ENCODE data around the gene PNPLA7.

GRCh38 chr9:137509198-137509597 lies 41.0 kb downstream of the PNPLA7 start:
- TF ChIP-seq TARDBP (IDR thresholded peaks at IDR 0.05; ENCODE audit: borderline replicate concordance) = no peak
- TF ChIP-seq MXI1 (IDR thresholded peaks at IDR 0.05; ENCODE audit: low read depth, low read length) = no peak
- TF ChIP-seq EP300 (IDR thresholded peaks at IDR 0.05; ENCODE audit: borderline replicate concordance in 1 of 2, control insufficient read depth in 1 of 2, low read depth in 2 of 2, low read length in 2 of 2) = no peak
- no peak for TF ChIP-seq SMC3 (IDR thresholded peaks at IDR 0.05; ENCODE audit: borderline replicate concordance, low read length)
- no peak for TF ChIP-seq CTCF (IDR thresholded peaks at IDR 0.05 in 2 of 3, conservative IDR thresholded peaks at IDR 0.05 in 1 of 3; ENCODE audit: control insufficient read depth in 2 of 3, extremely low read depth in 1 of 3, insufficient read depth in 1 of 3, low read depth in 3 of 3, low read length in 3 of 3)
- no peak for TF ChIP-seq KAT2A (conservative IDR thresholded peaks at IDR 0.05; ENCODE audit: control insufficient read depth, low read depth, low read length)
- TF ChIP-seq ZNF687 (IDR thresholded peaks at IDR 0.05) = no peak
- no peak for TF ChIP-seq EZH2 (IDR thresholded peaks at IDR 0.05; ENCODE audit: borderline replicate concordance, control insufficient read depth, low read depth, low read length)
- TF ChIP-seq MTA2 (IDR thresholded peaks at IDR 0.05; ENCODE audit: low read depth) = no peak

Data from GM12878 (cell line).